Daoy (cell line): Measurements from ENCODE around the gene CELF4. TPM values are rescaled to one million over a fixed set of nuclear protein-coding genes. Genes with fewer than 3 reads are reported as not detected.

Experiments used
- DNase-seq: peaks from one replicate; pipeline ENCODE4 v3.0.0-alpha.2; 2015; ENCODE audit warnings: low read depth
- total RNA-seq: library from RNA; depleted of rRNA; stranded (reverse); fragments of >200 nt; shearing (Covaris generic); gene quantifications from 2 replicates; pipeline ENCODE4 v1.2.3, GENCODE V29; 2014

The CELF4 gene
- total RNA-seq, 1 experiment from 2014 or later = not detected

DNA sequence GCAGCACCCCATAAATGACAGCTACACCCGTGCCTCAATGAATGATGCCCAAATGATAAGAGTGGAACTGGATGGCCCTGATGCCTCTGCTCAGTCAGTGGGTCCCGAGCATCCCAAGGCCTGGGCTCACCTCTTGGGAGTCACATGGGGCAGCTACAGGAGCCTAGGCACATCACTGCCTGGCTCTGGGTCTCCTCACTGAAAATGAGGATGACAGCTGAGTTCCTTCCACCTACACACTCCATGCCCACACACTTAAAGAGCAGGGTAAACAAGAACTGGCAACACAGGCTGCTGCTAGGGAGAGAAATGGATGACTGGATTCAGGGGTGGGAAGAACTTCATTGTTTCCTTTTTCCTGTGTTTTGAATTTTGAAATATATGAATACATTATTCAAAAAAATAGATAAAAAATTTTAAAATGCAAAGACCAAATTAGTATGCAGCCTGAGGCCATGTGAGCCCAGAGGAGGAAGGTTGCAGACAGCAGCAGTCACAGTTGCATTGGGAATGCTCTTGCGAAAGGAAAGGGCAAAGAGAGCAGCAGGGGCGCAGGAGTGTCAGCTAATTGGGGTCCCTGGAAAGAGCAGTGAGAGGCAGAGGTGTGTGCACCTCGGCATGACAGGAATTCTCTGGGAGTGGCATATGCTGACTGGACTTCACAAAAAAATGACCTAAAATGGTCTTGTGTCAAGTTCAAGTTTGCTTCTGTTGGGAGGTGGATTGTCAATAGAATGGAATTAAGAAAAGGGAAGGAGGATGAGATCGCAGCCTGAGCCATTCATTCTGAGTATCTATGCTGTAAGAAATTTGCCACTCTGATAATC, 327.1 kb downstream of the CELF4 start:
- DNase-seq = no peak

DNA sequence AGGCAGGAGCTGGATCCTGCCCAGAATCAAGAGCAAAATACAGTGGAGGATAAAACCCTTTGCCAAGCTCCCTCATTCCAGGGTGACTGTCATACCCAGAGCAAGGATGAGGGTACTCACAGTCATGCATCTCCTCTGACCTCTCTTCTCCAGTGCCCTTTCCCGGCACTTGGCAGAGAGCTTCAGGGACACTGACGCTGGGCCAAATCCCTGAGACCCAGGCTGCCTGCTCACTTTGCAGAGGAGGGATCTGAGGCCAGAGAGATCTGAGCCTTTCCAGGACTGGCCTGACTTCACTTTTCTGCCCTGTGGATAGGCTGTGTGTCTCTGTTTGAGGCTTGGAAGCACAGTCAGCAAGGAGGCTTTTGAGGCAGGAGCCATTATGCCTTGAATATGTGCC, 330.0 kb downstream of the CELF4 start:
- DNase-seq = no peak

DNA sequence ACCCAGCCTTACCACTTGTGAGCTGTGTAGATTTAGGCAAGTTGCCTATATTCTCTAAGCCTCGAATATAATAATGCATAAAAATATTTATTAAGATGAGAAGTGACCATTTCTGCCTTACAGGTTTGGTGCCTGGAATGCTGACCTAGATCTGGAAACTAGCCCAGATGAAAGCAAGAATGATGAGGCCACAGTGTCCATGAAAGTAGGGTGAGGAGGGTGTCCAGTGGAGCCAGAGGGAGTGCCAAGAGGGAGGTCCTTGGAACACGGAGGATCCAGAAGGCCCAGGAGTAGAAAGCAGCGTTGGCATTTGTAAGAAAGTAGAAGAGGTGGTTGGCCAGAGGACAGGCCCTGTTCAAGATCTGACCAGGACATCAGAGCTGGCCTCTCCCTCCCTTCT, 334.3 kb downstream of the CELF4 start:
- DNase-seq = no peak

DNA sequence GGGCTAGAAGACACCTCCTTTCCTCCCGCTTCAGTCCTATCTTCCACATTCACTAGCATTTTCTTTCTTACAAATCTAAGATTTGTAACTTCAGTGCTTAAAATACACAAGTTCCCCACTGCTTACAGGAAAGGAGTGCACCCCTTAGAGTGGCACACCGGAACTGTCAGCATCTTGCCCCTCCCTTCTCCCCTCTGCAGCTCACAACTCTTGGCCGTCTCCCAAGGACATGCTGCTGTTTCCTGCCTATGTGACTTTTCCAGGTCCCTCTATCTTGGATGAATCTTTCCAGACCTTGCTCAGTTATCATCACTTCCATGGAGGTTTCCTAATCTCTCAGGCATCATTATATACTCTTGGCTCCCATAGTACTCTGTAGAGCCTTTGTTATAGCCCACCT, 334.8 kb downstream of the CELF4 start:
- no peak for DNase-seq

DNA sequence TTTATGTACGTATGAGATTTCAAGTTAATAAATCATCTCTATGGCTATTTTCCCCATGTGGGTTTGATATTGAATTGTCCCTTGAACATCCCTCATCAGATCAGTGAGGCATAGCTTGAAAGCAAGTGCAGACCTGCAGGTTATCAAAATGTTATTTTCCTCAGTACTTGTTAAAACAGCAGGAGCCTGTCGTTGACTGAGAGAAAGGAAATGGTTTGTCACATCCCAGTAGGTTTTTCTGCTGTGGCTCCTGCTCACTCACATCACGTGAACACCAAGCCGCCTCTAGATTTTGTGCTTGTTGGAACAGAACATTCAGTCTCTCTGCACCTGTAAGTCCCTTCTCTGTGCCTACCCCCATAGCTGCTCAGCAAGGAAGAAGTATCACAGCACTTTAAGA, 340.3 kb downstream of the CELF4 start:
- no peak for DNase-seq

DNA sequence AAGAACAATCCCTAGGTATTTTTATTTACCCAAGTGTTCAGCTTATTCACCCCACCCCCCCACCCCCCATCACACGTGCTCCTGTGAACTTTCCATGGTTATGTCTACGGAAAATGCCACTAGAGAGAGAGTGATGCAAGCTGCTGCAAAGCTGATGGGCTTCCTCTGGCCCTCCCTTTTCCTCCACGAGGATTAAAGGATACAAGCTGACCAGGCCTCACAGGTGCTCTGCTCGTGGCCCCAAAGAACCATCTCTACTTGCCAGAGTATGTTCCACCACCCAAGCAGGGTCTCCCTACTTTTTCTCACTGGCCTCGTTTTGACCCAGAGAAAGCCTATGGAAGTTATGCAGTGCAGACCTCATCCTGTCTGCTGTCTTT, 342.6 kb downstream of the CELF4 start:
- DNase-seq = no peak

DNA sequence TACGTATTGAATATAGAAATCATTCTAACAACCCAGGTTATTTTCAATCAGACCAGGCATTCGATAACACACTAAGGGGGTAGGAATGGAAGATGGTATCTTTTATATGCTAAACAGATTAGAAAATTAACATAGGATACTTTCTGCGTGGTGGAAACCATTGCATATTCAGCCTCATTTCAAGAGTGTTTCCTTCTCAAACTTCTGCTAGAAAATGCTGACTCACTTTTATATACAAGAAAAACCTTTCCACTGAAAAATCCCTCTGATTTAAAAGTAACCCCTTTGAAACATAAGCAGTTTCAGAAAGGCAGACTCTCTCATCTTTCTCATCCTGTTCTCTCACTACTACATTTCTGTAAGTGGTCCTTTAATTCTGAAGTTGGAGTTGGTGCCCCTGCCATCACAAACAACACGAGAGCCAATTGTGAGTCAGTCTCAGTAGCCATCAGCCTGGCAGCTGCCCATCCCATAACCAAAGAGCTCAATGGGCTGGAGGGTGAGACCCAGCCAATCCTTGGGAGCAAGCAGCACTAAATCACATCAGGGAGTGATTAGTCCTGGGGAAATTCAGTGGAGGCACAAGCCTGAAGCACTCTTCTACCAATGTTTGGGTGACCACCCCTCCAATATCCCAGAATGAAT, 343.1 kb downstream of the CELF4 start:
- no peak for DNase-seq

DNA sequence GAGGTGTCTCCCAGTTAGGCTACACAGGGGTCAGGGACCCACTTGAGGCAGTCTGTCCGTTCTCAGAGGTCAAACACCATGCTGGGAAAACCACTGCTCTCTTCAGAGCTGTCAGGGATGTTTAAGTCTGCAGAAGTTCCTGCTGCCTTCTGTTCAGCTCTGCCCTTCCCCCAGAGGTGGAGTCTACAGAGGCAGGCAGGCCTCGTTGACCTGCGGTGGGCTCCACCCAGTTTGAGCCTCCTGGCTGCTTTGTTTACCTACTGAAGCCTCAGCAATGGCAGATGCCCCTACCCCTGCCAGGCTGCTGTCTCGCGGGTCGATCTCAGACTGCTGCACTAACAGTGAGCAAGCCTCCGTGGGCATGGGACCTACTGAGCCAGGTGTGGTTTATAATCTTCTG, 346.3 kb downstream of the CELF4 start:
- no peak for DNase-seq

DNA sequence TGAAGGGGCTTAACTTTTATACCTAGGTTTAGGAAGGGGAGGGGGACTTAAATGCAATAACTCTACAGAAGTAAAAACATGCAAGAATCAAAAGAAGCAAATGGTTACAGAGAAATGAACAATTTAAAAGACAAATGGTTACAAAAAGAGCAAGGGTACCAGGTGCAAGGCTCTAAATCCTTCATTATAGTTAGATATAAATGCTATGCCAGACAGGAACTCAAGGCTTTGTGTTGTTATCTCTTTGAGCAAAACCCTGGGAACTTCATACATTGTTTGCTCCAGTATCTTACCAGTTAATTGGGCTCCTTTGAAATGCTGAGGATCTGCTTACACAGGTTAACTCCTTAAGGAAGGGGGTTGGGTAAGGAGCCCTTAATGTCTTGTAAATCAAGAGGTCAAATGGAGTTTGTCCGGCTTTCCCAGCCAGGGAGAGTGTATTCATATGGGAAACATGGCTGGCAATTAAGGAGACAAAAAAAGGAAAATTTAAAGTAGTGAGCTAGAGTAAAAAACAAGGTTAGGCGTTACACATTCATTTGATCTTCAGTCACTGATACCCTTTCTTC, 347.5 kb downstream of the CELF4 start:
- DNase-seq = no peak

DNA sequence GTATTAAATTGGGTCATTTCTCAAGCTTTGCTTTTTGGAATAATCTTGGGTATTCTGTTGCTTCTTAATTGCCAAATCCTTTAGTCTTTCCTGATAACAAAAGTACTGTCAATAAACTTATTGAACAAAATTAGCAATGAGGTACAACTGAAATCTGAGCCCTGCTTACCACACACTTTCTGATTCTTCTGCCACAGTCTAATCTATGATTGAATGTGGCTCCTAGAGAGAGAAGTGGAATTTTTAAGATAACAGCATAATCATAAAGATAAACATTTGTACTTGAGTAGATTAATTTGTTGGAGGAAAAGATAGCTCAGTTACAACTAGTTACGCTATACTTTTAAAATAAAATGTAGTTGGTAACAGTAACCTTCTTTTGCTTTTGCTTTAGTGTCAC, 354.8 kb downstream of the CELF4 start:
- no peak for DNase-seq

DNA sequence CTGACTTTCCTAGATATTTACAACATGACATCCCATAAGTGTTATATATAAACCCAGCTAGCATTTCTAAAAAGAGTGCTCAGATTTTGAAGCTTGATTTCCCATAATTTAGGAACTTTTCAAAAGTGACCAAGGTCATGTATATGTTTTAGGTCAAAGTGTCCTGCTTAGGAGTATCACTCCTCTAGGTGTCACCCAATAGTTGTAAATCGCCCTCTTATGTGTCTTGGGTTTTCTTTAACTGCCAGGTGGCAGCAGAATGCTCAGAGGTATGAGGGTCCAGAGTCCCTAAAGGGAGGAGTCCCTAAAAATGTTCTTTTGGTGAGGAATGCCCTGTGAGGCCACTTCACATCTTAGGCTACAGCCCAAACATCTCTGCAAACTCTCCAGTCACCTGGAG, 358.3 kb downstream of the CELF4 start:
- DNase-seq = no peak

DNA sequence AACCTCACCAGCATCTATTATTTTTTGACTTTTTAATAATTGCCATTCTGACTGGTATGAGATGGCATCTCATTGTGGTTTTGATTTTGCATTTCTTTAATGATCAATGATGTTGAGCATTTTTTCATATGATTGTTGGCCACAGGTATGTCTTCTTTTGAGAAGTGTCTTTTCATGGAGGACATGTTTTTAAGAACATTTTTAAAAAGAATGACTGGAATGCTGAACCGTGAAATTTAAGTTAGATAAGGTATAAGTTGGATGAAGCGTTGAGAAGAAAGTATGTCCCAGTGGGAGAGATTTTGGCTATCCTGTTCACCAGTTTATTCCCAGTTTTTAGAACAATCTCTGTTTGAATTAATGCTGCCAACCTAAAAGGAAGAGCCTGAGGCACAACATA, 365.9 kb downstream of the CELF4 start:
- no peak for DNase-seq
